GM12875 (cell line): ENCODE results near the gene LCE2C.
"Not testable (repeated sequence)": the region's sequence is repeated elsewhere in the genome, so short reads cannot be mapped to it uniquely, and the experiment has no call there.

Experiments
- H3K4me3 ChIP-seq: one replicate; pipeline ENCODE4 v1.5.1; 2011; ENCODE audit warnings: low read depth, low read length, control low read depth
- TF ChIP-seq, protein P1 (sequence below): IDR thresholded peaks from 2 replicates; pipeline ENCODE4 v1.5.1; 2011; ENCODE audit warnings: low read depth, mild to moderate bottlenecking, control low read depth, inconsistent platforms, low read length, moderate library complexity, borderline replicate concordance; ENCODE audit not compliant: insufficient read depth

The LCE2C gene

GRCh38 chr1:152656459-152656858, 18.6 kb upstream of the LCE2C start:
- no peak overlapping the region for H3K4me3 ChIP-seq
- TF ChIP-seq, protein P1, sequence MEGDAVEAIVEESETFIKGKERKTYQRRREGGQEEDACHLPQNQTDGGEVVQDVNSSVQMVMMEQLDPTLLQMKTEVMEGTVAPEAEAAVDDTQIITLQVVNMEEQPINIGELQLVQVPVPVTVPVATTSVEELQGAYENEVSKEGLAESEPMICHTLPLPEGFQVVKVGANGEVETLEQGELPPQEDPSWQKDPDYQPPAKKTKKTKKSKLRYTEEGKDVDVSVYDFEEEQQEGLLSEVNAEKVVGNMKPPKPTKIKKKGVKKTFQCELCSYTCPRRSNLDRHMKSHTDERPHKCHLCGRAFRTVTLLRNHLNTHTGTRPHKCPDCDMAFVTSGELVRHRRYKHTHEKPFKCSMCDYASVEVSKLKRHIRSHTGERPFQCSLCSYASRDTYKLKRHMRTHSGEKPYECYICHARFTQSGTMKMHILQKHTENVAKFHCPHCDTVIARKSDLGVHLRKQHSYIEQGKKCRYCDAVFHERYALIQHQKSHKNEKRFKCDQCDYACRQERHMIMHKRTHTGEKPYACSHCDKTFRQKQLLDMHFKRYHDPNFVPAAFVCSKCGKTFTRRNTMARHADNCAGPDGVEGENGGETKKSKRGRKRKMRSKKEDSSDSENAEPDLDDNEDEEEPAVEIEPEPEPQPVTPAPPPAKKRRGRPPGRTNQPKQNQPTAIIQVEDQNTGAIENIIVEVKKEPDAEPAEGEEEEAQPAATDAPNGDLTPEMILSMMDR, result no peak

DNA sequence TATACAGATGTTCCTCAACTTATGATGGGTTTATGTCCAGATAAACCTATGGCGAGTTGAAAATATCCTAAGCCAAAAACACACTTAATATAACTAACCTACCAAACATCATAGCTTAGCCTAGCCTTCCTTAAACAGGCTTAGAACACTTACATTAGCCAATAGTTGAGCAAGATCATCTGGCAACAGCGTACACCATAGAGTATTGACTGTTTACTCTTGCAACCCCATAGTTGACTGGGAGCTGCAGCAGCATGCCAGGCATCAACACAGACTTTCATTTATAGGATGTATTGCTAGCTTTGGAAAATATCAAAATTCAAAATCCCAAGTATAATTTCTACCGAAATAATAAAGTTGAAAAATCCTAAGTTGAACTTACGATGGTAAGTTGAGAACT, 17.4 kb upstream of the LCE2C start:
- TF ChIP-seq, protein P1, result no peak
- H3K4me3 ChIP-seq, result no peak overlapping the region

DNA sequence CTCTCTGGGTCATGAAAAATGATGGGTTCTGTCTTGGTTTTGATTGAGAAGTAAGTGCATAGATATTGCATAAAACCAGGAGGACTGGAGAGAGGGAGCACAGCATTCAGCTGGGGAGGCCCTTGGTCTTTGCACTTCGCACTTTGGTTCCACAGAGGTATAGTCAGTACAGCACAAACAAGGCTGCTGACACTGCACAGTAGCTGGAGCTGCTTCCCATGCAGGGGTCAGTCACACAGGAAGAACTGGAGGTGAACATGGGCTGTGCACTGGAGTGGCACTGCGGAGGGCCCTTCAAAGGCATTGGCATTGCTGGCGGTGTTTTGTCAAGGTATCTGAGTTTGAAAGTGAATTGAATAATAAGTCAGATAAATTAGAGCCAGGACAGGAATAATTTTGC, 16.4 kb upstream of the LCE2C start:
- TF ChIP-seq, protein P1, result no peak

GRCh38 chr1:152663098-152663497, 12.0 kb upstream of the LCE2C start, which contains the start of gene LCE2D:
Gene LCE2D, plus strand, starts transcription at chr1:152663380. Its CDS starts 726 bp downstream, at chr1:152664106.
- TF ChIP-seq, protein P1, result no peak
- H3K4me3 ChIP-seq, result no peak within 1 kb of the TSS

More for the DNA sequence above, 16.4 kb upstream of the LCE2C start:
- no peak overlapping the region for H3K4me3 ChIP-seq

DNA sequence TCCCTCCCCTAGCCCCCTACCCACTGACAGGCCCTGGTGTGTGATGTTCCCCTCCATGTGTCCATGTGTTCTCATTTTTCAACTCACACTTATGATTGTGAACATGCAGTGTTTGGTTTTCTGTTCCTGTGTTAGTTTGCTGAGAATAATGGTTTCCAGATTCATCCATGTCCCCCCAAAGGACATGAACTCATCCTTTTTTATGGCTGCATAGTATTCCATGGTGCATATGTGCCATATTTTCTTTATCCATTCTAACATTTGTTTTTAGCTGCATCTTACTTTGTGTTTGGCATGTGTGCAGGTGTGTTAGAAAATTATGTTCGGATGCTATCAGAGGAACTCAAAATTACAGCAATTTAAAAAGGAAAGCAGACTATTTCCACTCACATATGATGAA, 8.9 kb upstream of the LCE2C start:
- H3K4me3 ChIP-seq, result not testable (repeated sequence)

DNA sequence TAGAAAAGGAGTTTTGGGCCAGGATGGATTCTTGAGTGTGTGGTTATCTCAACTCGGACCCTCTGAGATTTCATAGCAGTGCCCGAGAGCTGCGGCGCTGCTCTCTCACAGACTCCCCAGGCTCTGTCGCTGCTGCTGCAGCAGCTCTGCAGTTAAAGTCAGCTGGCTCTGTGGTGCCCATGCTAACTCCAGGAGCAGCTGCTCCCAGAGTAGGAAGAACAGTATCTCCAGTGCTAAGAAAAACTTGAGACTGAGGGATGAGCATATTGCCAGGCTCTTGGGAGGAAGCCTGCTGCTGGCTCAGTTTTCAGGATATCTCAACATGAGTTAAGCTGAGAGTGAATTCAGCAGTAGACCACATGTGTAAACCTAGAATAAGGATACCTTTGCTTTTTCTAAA, 7.4 kb upstream of the LCE2C start:
- no peak overlapping the region for H3K4me3 ChIP-seq
- TF ChIP-seq, protein P1, result no peak

DNA sequence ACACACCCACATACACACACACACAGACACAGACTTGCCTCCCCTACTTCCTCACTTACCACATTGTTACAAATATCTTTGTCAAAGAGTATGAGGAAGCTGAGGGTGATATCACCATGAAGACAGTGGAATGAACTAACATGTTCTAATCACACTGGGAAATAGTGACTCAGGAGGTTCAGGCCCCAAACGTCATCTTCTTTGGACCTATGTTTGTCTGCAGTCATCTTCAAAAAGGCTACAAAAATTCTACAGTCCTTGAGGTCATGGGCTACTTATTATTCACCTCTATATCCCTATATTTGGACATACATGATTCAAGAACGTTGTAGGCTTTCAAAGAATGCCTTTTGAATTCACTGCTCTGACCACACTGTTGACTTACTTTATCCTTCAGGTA, 2.1 kb upstream of the LCE2C start:
- no peak overlapping the region for H3K4me3 ChIP-seq
- TF ChIP-seq, protein P1, result no peak

DNA sequence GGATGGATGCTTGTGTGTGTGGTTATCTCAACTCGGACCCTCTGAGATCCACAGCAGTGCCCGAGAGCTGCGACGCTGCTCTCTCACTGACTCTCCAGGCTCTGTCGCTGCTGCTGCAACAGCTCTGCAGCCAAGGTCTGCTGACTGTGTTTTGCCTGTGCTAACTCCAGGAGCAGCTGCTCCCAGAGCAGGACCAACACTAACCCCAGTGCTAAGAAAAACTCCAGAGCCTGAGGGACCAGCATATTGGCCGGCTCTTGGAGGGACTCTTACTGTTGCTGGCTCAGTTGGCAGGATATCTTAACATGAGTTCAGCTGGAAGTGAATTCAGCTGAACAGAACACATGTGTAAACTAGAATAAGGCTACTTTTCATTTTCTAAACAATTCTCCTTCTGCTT, 4.4 kb downstream of the LCE2C start:
- no peak overlapping the region for H3K4me3 ChIP-seq
- TF ChIP-seq, protein P1, result no peak
